Mesendoderm (in vitro differentiated cells): ENCODE data around the gene PRDM11.

Source experiments
- DNase-seq: peaks from one replicate; pipeline ENCODE4 v3.0.0; 2013
- H2AK5ac ChIP-seq: 2 replicates; pipeline ENCODE4 v1.6.1; 2013; ENCODE audit warnings: low read length, inconsistent platforms
- H2BK120ac ChIP-seq: 2 replicates; pipeline ENCODE4 v1.6.1; 2013; ENCODE audit warnings: low read depth, mild to moderate bottlenecking, low read length, moderate library complexity, mixed read lengths
- H2BK15ac ChIP-seq: replicated peaks from 2 replicates; pipeline ENCODE4 v1.6.1; 2013; ENCODE audit warnings: low read depth, mild to moderate bottlenecking, moderate library complexity
- H2BK5ac ChIP-seq: 2 replicates; pipeline ENCODE4 v1.6.1; 2013; ENCODE audit warnings: low read length, inconsistent platforms
- H3K18ac ChIP-seq: 2 replicates; pipeline ENCODE4 v1.6.1; 2013; ENCODE audit warnings: mild to moderate bottlenecking, low read length, mixed read lengths
- H3K23ac ChIP-seq: one replicate; pipeline ENCODE4 v1.6.1; 2013; ENCODE audit warnings: low read length
- H3K27ac ChIP-seq: 2 replicates; pipeline ENCODE4 v1.5.1; 2013; ENCODE audit warnings: low read depth, mild to moderate bottlenecking, inconsistent platforms, low read length, moderate library complexity
- H3K27me3 ChIP-seq: 2 replicates; pipeline ENCODE4 v1.6.1; 2013; ENCODE audit warnings: low read length, control low read depth, mild to moderate bottlenecking, inconsistent platforms; ENCODE audit not compliant: insufficient read depth, poor library complexity
- H3K36me3 ChIP-seq: 2 replicates; pipeline ENCODE4 v1.6.1; 2013; ENCODE audit warnings: low read length, inconsistent platforms; ENCODE audit not compliant: control insufficient read depth, insufficient read depth
- H3K4ac ChIP-seq: one replicate; pipeline ENCODE4 v1.6.1; 2013; ENCODE audit warnings: low read depth, mild to moderate bottlenecking, low read length, moderate library complexity
- H3K4me1 ChIP-seq: 2 replicates; pipeline ENCODE4 v1.6.1; 2013; ENCODE audit warnings: low read depth, low read length, inconsistent platforms; ENCODE audit not compliant: control insufficient read depth
- H3K4me2 ChIP-seq: 2 replicates; pipeline ENCODE4 v1.6.1; 2013; ENCODE audit warnings: low read length
- H3K4me3 ChIP-seq: 2 replicates; pipeline ENCODE4 v1.5.1; 2013; ENCODE audit warnings: mild to moderate bottlenecking, low read length
- H3K56ac ChIP-seq: one replicate; pipeline ENCODE4 v1.6.1; 2013; ENCODE audit warnings: low read length
- H3K79me1 ChIP-seq: 2 replicates; pipeline ENCODE4 v1.6.1; 2013; ENCODE audit warnings: low read length, inconsistent platforms
- H3K79me2 ChIP-seq: 2 replicates; pipeline ENCODE4 v1.6.1; 2013; ENCODE audit warnings: mild to moderate bottlenecking, low read length; ENCODE audit not compliant: control insufficient read depth, insufficient read depth
- H3K9ac ChIP-seq: 2 replicates; pipeline ENCODE4 v1.6.1; 2013; ENCODE audit warnings: low read length, inconsistent platforms
- H4K5ac ChIP-seq: one replicate; pipeline ENCODE4 v1.6.1; 2013; ENCODE audit warnings: low read length
- H4K8ac ChIP-seq: one replicate; pipeline ENCODE4 v1.6.1; 2013; ENCODE audit warnings: low read depth, mild to moderate bottlenecking, control low read depth, low read length, moderate library complexity
- WGBS: extraction: QIAGEN DNeasy Blood & Tissue Kit; methylation state at CpG from one replicate; pipeline ENCODE4 v1.1.7; 2013; ENCODE audit warnings: low lambda C conversion rate, missing lambda C conversion rate; ENCODE audit not compliant: insufficient coverage; ENCODE audit errors: extremely low coverage; 5-methylcytosine and 5-hydroxymethylcytosine counted together

Gene PRDM11

GRCh38 chr11:45157247-45158209 lies 11.1 kb downstream of the PRDM11 start:
- H3K4me2 ChIP-seq, result no peak overlapping the region
- no peak overlapping the region for H3K4ac ChIP-seq
- no peak for DNase-seq
- peaks cover 2% of the 10 kb centered on the region for H3K79me1 ChIP-seq
- no peak overlapping the region for H3K9ac ChIP-seq
- no peak overlapping the region for H2BK15ac ChIP-seq
- no peak overlapping the region for H4K5ac ChIP-seq
- no peak overlapping the region for H3K56ac ChIP-seq
- no peak overlapping the region for H4K8ac ChIP-seq
- no peak overlapping the region for H3K27ac ChIP-seq
- no peak overlapping the region for H2BK120ac ChIP-seq
- no CpG with 5 or more reads among the region's 20 CpGs for WGBS
- H3K79me2 ChIP-seq, result no peaks in the 10 kb centered on the region
- no peak overlapping the region for H3K23ac ChIP-seq
- no peak overlapping the region for H3K18ac ChIP-seq
- no peaks in the 10 kb centered on the region for H3K36me3 ChIP-seq
- H3K27me3 ChIP-seq, result no peaks in the 10 kb centered on the region
- H2BK5ac ChIP-seq, result no peak overlapping the region
- no peaks in the 10 kb centered on the region for H3K4me1 ChIP-seq
- H2AK5ac ChIP-seq, result no peak overlapping the region
- no peak overlapping the region for H3K4me3 ChIP-seq

DNA sequence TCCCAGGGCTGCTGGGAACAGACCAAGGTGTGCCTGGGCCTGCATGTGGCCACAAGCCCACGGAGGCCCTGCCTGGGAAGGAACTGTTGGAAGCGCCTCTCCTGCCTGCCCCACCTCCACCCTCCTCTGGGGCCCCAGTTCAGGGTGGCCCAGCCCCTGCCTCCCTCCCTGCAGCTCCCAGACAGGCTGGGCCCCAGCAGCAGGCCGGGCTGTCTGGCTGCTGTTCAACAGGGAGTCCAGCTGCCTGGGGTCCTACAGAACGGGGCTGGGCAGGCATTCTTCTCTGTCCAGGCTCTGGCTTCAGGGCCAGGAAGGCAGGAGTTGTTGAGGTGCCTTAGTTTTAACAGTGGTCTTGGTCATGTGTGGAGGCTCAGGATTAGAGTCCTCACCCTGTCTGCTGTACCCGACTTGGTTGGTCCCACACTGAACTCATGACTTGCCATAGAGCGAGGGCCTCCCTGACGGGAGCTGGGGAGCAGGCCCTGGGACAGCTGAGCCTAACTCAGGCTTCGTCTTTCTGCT lies 11.8 kb downstream of the PRDM11 start:
- H3K27me3 ChIP-seq, result no peaks in the 10 kb centered on the region
- no peak overlapping the region for H3K27ac ChIP-seq

DNA sequence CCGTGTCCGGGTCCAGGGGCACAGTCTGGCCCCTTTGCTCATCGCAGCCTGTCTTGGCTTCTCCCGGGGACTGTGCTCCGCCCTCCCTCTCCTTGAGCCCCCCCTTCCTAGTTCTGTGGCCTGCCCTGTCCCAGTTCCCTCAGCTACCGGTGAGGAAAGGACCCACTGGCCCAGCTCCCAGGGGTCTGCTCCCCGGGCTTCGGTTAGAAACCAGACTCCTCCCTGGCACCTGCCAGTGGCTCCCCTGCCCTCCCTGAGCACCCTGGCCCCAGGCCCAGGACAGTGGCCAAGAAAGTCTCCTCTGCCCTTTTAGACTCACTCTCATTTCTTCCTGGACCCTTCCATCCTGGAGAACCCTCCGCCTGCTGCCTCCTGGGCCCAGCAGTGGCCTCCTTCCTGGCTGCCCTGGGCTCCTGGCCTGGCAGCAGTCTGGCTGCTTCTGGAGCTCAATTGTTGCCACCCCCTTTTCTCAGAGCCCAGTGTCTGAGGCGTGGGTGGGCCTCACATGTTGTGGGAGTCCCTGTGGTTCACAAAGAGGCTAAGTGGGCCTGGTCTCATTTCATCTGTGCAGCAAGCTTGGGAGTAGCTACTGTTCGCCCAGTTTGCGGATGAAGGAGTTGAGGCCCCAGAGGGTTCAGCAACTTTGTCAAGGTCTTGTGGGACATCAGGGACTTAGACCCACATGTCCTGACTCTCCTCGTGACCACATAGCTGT lies 12.6 kb downstream of the PRDM11 start:
- Histone ChIP-seq H4K8ac (no peak overlapping the region), H3K56ac (no peak overlapping the region), H2BK5ac (no peak overlapping the region), H3K79me2 (no peaks in the 10 kb centered on the region), H3K4me3 (no peak overlapping the region), H3K4me2 (no peak overlapping the region), H3K23ac (no peak overlapping the region), H3K4me1 (no peaks in the 10 kb centered on the region), H3K27ac (no peak overlapping the region), H2AK5ac (no peak overlapping the region), H3K18ac (no peak overlapping the region), H3K79me1 (peaks cover 3% of the 10 kb centered on the region), H2BK15ac (no peak overlapping the region), H3K36me3 (no peaks in the 10 kb centered on the region), H2BK120ac (no peak overlapping the region), H4K5ac (no peak overlapping the region), H3K4ac (no peak overlapping the region), H3K9ac (no peak overlapping the region), H3K27me3 (no peaks in the 10 kb centered on the region)
- no CpG with 5 or more reads among the region's 13 CpGs for WGBS
- no peak for DNase-seq

More for the DNA sequence above, 11.8 kb downstream of the PRDM11 start:
- WGBS, result no CpG with 5 or more reads among the region's 8 CpGs
- Histone ChIP-seq H3K23ac (no peak overlapping the region), H3K56ac (no peak overlapping the region), H3K4ac (no peak overlapping the region), H3K79me1 (peaks cover 3% of the 10 kb centered on the region), H2AK5ac (no peak overlapping the region), H3K9ac (no peak overlapping the region), H3K36me3 (no peaks in the 10 kb centered on the region), H2BK120ac (no peak overlapping the region), H2BK5ac (no peak overlapping the region), H3K4me2 (no peak overlapping the region), H3K79me2 (no peaks in the 10 kb centered on the region), H4K8ac (no peak overlapping the region), H2BK15ac (no peak overlapping the region), H3K18ac (no peak overlapping the region), H3K4me3 (no peak overlapping the region), H3K4me1 (no peaks in the 10 kb centered on the region), H4K5ac (no peak overlapping the region)
- no peak for DNase-seq

GRCh38 chr11:45159781-45160365 lies 13.4 kb downstream of the PRDM11 start:
- Histone ChIP-seq H3K56ac (no peak overlapping the region), H3K4me1 (no peaks in the 10 kb centered on the region), H4K8ac (no peak overlapping the region), H2BK15ac (no peak overlapping the region), H3K79me2 (no peaks in the 10 kb centered on the region), H3K4ac (no peak overlapping the region), H2BK5ac (no peak overlapping the region), H3K18ac (no peak overlapping the region), H3K9ac (no peak overlapping the region), H3K4me2 (no peak overlapping the region), H3K36me3 (no peaks in the 10 kb centered on the region), H2BK120ac (no peak overlapping the region), H4K5ac (no peak overlapping the region), H3K23ac (no peak overlapping the region), H3K27me3 (no peaks in the 10 kb centered on the region), H3K4me3 (no peak overlapping the region), H3K79me1 (peaks cover 3% of the 10 kb centered on the region), H2AK5ac (no peak overlapping the region), H3K27ac (no peak overlapping the region)
- no peak for DNase-seq
- WGBS, result no CpG with 5 or more reads among the region's 3 CpGs

DNA sequence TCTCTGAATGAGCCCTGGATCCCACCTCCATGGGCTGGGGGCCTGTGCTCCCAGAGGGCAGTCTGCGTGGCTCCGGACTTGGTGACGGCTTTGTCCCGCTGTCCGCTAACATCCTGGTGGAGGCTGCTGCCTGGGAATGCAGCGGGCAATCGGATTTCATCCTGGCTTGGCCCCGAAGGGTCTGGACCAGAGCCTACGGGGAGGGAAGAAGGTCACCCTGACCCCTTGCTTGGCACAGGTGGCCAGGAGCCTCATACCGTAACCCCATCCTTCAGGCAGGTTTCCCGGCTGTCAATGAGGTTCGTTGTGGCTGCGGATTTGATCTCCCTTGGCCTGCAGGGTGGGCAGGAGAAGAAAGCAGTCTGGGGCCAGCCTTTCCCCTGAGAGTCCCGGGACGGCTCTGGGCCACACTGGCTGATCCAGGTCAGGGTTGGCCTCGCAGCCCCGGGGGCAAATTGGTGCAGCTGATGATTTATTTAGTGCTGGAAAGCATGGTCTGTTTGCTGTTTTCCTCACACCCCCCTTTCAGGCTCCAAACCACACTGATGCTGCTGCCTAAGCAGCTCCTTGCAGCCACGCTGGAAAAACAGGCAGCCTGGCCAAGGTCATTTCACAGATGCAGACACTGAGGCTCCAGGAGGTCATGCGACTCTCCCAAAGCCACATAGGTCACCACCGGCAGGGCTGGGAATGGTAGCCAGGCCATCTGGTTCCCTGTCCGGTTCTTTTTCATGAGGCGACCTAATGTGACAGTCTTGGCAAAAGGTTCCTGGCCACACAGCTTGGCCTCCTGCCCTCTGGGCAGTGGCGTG lies 15.0 kb downstream of the PRDM11 start:
- Histone ChIP-seq H2AK5ac (no peak overlapping the region), H3K56ac (no peak overlapping the region), H3K4me2 (no peak overlapping the region), H2BK15ac (no peak overlapping the region), H3K36me3 (no peaks in the 10 kb centered on the region), H4K8ac (no peak overlapping the region), H4K5ac (no peak overlapping the region), H2BK120ac (no peak overlapping the region), H3K27me3 (no peaks in the 10 kb centered on the region), H2BK5ac (no peak overlapping the region), H3K4me3 (no peak overlapping the region), H3K27ac (no peak overlapping the region), H3K79me2 (no peaks in the 10 kb centered on the region), H3K18ac (no peak overlapping the region), H3K23ac (no peak overlapping the region), H3K4me1 (no peaks in the 10 kb centered on the region), H3K79me1 (peaks cover 3% of the 10 kb centered on the region), H3K9ac (no peak overlapping the region), H3K4ac (no peak overlapping the region)
- WGBS, result no CpG with 5 or more reads among the region's 23 CpGs
- DNase-seq, result no peak
